Endothelial cell of umbilical vein (primary cell): Measurements from ENCODE around the gene EEFSEC.

ENCODE experiments used
- EZH2 ChIP-seq: IDR thresholded peaks from 2 replicates; pipeline ENCODE4 v1.6.1; 2012; ENCODE audit warnings: borderline replicate concordance, low read depth, mild to moderate bottlenecking, moderate library complexity, low read length, inconsistent platforms; ENCODE audit not compliant: severe bottlenecking
- GATA2 ChIP-seq: IDR thresholded peaks from 2 replicates; pipeline ENCODE4 v1.7.0; 2011; ENCODE audit warnings: low read depth, mild to moderate bottlenecking, moderate library complexity, mixed read lengths, low read length; ENCODE audit not compliant: insufficient read length, insufficient read depth
- POLR2A ChIP-seq: IDR thresholded peaks from 2 replicates; pipeline ENCODE4 v1.6.1; 2012; ENCODE audit warnings: low read depth, mild to moderate bottlenecking, control low read depth, low read length
- POLR2AphosphoS5 ChIP-seq: IDR thresholded peaks from 2 replicates; pipeline ENCODE4 v1.6.1; 2012; ENCODE audit warnings: low read depth, mild to moderate bottlenecking, control low read depth, low read length, moderate library complexity; ENCODE audit not compliant: insufficient read depth
- TF ChIP-seq, protein P1 (sequence below), 2 donors: IDR thresholded peaks; 1 replicate in 1 of 2; 2 replicates in 1 of 2; pipeline ENCODE4 v1.5.1; 2011; ENCODE audit warnings: low read length in 2 of 2, mild to moderate bottlenecking in 2 of 2, moderate library complexity in 2 of 2, control low read depth in 1 of 2, inconsistent platforms in 1 of 2, low read depth in 1 of 2; ENCODE audit not compliant: insufficient read depth in 1 of 2; ENCODE audit errors: extremely low read depth in 1 of 2

- TF ChIP-seq, protein P1, sequence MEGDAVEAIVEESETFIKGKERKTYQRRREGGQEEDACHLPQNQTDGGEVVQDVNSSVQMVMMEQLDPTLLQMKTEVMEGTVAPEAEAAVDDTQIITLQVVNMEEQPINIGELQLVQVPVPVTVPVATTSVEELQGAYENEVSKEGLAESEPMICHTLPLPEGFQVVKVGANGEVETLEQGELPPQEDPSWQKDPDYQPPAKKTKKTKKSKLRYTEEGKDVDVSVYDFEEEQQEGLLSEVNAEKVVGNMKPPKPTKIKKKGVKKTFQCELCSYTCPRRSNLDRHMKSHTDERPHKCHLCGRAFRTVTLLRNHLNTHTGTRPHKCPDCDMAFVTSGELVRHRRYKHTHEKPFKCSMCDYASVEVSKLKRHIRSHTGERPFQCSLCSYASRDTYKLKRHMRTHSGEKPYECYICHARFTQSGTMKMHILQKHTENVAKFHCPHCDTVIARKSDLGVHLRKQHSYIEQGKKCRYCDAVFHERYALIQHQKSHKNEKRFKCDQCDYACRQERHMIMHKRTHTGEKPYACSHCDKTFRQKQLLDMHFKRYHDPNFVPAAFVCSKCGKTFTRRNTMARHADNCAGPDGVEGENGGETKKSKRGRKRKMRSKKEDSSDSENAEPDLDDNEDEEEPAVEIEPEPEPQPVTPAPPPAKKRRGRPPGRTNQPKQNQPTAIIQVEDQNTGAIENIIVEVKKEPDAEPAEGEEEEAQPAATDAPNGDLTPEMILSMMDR (IDR thresholded peaks at IDR 0.05; ENCODE audit: extremely low read depth in 1 of 2, insufficient read depth in 1 of 2, low read depth in 1 of 2, low read length in 2 of 2) = no peak
- no peak for TF ChIP-seq EZH2
- TF ChIP-seq POLR2A = no peak
- no peak for TF ChIP-seq POLR2AphosphoS5
- TF ChIP-seq GATA2 = no peak
Observed at GRCh38 chr3:128296469-128297251, 143.4 kb downstream of the EEFSEC start.
